Liver (tissue), 9 donors: Measurements from ENCODE around the gene KCNN3. TPM values are rescaled to one million over a fixed set of nuclear protein-coding genes. Genes with fewer than 3 reads are reported as not detected.

Experiments
- DNase-seq: peaks from one replicate; pipeline ENCODE4 v3.0.0-alpha.2; 2017; ENCODE audit warnings: low spot score
- H3K27ac ChIP-seq, 2 donors: one replicate each; pipeline ENCODE4 v1.7.0; 2013; ENCODE audit warnings: inconsistent platforms in 2 of 2, low read length in 2 of 2, control low read depth in 1 of 2, low read depth in 1 of 2, mild to moderate bottlenecking in 1 of 2
- H3K27me3 ChIP-seq, 4 donors: one replicate each; pipeline versions ENCODE4 v1.6.1 to v1.7.0; 2013; ENCODE audit warnings: low read length in 3 of 4, inconsistent platforms in 1 of 4, mild to moderate bottlenecking in 1 of 4, moderate library complexity in 1 of 4; ENCODE audit not compliant: control insufficient read depth in 4 of 4, insufficient read depth in 4 of 4
- H3K36me3 ChIP-seq, 4 donors: one replicate each; pipeline versions ENCODE4 v1.6.1 to v1.7.0; 2013; ENCODE audit warnings: low read length in 3 of 4, mild to moderate bottlenecking in 3 of 4, low read depth in 1 of 4, moderate library complexity in 1 of 4; ENCODE audit not compliant: control insufficient read depth in 4 of 4, insufficient read depth in 3 of 4
- H3K4me1 ChIP-seq, 4 donors: one replicate each; pipeline versions ENCODE4 v1.6.1 to v1.7.0; 2013; ENCODE audit warnings: low read length in 3 of 4, mild to moderate bottlenecking in 3 of 4, moderate library complexity in 1 of 4; ENCODE audit not compliant: control insufficient read depth in 4 of 4, insufficient read depth in 4 of 4
- H3K4me3 ChIP-seq, 3 donors: one replicate each; pipeline versions ENCODE4 v1.6.1 to v1.7.0; 2013; ENCODE audit warnings: low read length in 3 of 3, control low read depth in 1 of 3, low read depth in 1 of 3, mild to moderate bottlenecking in 1 of 3
- H3K9ac ChIP-seq, 2 donors: one replicate each; pipeline ENCODE4 v1.7.0; 2013; ENCODE audit warnings: low read length in 2 of 2, mild to moderate bottlenecking in 2 of 2, moderate library complexity in 2 of 2, control low read depth in 1 of 2, low read depth in 1 of 2
- H3K9me3 ChIP-seq, 4 donors: one replicate each; pipeline versions ENCODE4 v1.6.1 to v1.7.0; 2013; ENCODE audit warnings: low read length in 3 of 4; ENCODE audit not compliant: control insufficient read depth in 4 of 4
- ATF3 ChIP-seq: IDR thresholded peaks from 2 replicates; pipeline ENCODE4 v1.6.1; 2016; ENCODE audit warnings: antibody characterized with exemption
- CTCF ChIP-seq: fragments of 150-350 bp; IDR thresholded peaks from 2 replicates; pipeline ENCODE4 v1.5.1; 2017; ENCODE audit warnings: improper control_type of control experiment, low read depth, low read length; ENCODE audit not compliant: missing input control
- EGR1 ChIP-seq, 2 donors: IDR thresholded peaks; 2 replicates each; pipeline ENCODE4 v1.6.1; 2016 to 2018; ENCODE audit warnings: antibody characterized with exemption in 2 of 2, low read depth in 2 of 2
- FOXA2 ChIP-seq: IDR thresholded peaks from 2 replicates; pipeline ENCODE4 v1.6.1; 2016; ENCODE audit warnings: antibody characterized with exemption
- GABPA ChIP-seq, 2 donors: IDR thresholded peaks in 1 of 2; conservative IDR thresholded peaks in 1 of 2; 2 replicates each; pipeline ENCODE4 v1.6.1; 2016; ENCODE audit warnings: antibody characterized with exemption in 2 of 2, mild to moderate bottlenecking in 1 of 2, moderate library complexity in 1 of 2
- HNF4A ChIP-seq, 2 donors: conservative IDR thresholded peaks; 2 replicates each; pipeline ENCODE4 v1.6.1; 2016; ENCODE audit warnings: antibody characterized with exemption in 2 of 2, mild to moderate bottlenecking in 2 of 2
- HNF4G ChIP-seq: IDR thresholded peaks from 2 replicates; pipeline ENCODE4 v1.6.1; 2016; ENCODE audit warnings: antibody characterized with exemption
- JUND ChIP-seq, 2 donors: IDR thresholded peaks; 2 replicates each; pipeline ENCODE4 v1.6.1; 2016; ENCODE audit warnings: antibody characterized with exemption in 2 of 2
- MAX ChIP-seq: IDR thresholded peaks from 2 replicates; pipeline ENCODE4 v1.6.1; 2016; ENCODE audit warnings: antibody characterized with exemption
- NR2F2 ChIP-seq: IDR thresholded peaks from 2 replicates; pipeline ENCODE4 v1.6.1; 2016; ENCODE audit warnings: antibody characterized with exemption
- RAD21 ChIP-seq, 2 donors: IDR thresholded peaks; 2 replicates each; pipeline ENCODE4 v1.6.1; 2016; ENCODE audit warnings: antibody characterized with exemption in 2 of 2, mild to moderate bottlenecking in 2 of 2
- RXRA ChIP-seq, 2 donors: IDR thresholded peaks; 2 replicates each; pipeline ENCODE4 v1.6.1; 2017 to 2018; ENCODE audit warnings: antibody characterized with exemption in 2 of 2, mild to moderate bottlenecking in 1 of 2
- YY1 ChIP-seq: IDR thresholded peaks from 2 replicates; pipeline ENCODE4 v1.6.1; 2016; ENCODE audit warnings: antibody characterized with exemption, mild to moderate bottlenecking
- ZBTB33 ChIP-seq: IDR thresholded peaks from 2 replicates; pipeline ENCODE4 v1.6.1; 2016; ENCODE audit warnings: antibody characterized with exemption
- WGBS: extraction: QIAGEN DNeasy Blood & Tissue Kit; methylation state at CpG from one replicate; pipeline ENCODE4 v1.1.7; 2013; 5-methylcytosine and 5-hydroxymethylcytosine counted together
- polyA plus RNA-seq, 2 donors: library from polyadenylated mRNA; stranded (reverse) in 1 of 2; unstranded in 1 of 2; fragments of 200-250 nt in 1 of 2; fragments of >200 nt in 1 of 2; fragmentation: Nextera tagmentation in 1 of 2; extraction: Ambion mirVana in 1 of 2; gene quantifications; one replicate each; pipeline versions ENCODE4 v1.2.1 to v1.2.3, GENCODE V29; 2013 to 2015
- total RNA-seq, 2 donors: library from RNA; depleted of rRNA; stranded (reverse); fragments of >200 nt; gene quantifications; one replicate each; pipeline ENCODE4 v1.2.3, GENCODE V29; 2014
- donor health status: healthy.
- donor health status: healthy.
- donor health status: healthy.
- donor health status: healthy.
- donor health status: healthy.

KCNN3 gene
- total and polyA plus RNA-seq, 4 donors, result 0.09 to 0.68 (median 0.15) TPM

- TF ChIP-seq ZBTB33 (no peak), ATF3 (no peak), FOXA2 (no peak), YY1 (no peak), MAX (no peak), GABPA (IDR thresholded peaks at IDR 0.05 in 1 of 2, conservative IDR thresholded peaks at IDR 0.05 in 1 of 2) (no peak), EGR1 (IDR thresholded peaks at IDR 0.05; ENCODE audit: low read depth in 2 of 2) (no peak), HNF4A (conservative IDR thresholded peaks at IDR 0.05) (no peak)
These were observed 72.9 kb downstream of the KCNN3 start (continued) for GRCh38 chr1:154797175-154797574.

GRCh38 chr1:154796303-154796892, 73.7 kb downstream of the KCNN3 start:
- Histone ChIP-seq H3K4me1 (no peaks in the 10 kb centered on the region), H3K27ac (no peak overlapping the region), H3K36me3 (no peaks in the 10 kb centered on the region), H3K9me3 (no peaks in the 10 kb centered on the region), H3K27me3 (no peaks in the 10 kb centered on the region), H3K4me3 (no peak overlapping the region), H3K9ac (no peak overlapping the region)
- TF ChIP-seq HNF4G (no peak), EGR1 (IDR thresholded peaks at IDR 0.05; ENCODE audit: low read depth in 2 of 2) (no peak), CTCF (no peak), JUND (IDR thresholded peaks at IDR 0.05) (no peak), RAD21 (IDR thresholded peaks at IDR 0.05) (no peak), ZBTB33 (no peak), FOXA2 (no peak), NR2F2 (no peak)
- DNase-seq, result no peak
- 80% methylated on average over 15 of the region's 15 CpGs for WGBS

GRCh38 chr1:154794608-154795007, 75.5 kb downstream of the KCNN3 start:
- Histone ChIP-seq H3K27me3 (no peaks in the 10 kb centered on the region), H3K36me3 (no peaks in the 10 kb centered on the region), H3K9me3 (no peaks in the 10 kb centered on the region), H3K27ac (no peak overlapping the region), H3K4me3 (no peak overlapping the region), H3K4me1 (no peaks in the 10 kb centered on the region), H3K9ac (no peak overlapping the region)
- WGBS, result 81% methylated on average over 3 of the region's 3 CpGs
- no peak for DNase-seq
- TF ChIP-seq RAD21 (IDR thresholded peaks at IDR 0.05), result no peak
- TF ChIP-seq ATF3, result no peak
- TF ChIP-seq RXRA (IDR thresholded peaks at IDR 0.05), result no peak
